HepG2 (cell line): Measurements from ENCODE around the gene ATXN2. TPM values are rescaled to one million over a fixed set of nuclear protein-coding genes. Genes with fewer than 3 reads are reported as not detected.
"Not testable (repeated sequence)": the region's sequence is repeated elsewhere in the genome, so short reads cannot be mapped to it uniquely, and the experiment has no call there.

ENCODE experiments used
- ATAC-seq: fragments of 200-7000 bp; cut with Tn5 transposase; 3 replicates; pipeline ENCODE4 v1.9.1; 2020; ENCODE audit warnings: mild to moderate bottlenecking, moderate library complexity
- BruUV-seq: library from RNA; stranded (reverse); fragments of 400-500 nt; replicated peaks from 2 replicates; lab custom pipeline; 2021; lab: Mats Ljungman, UMichigan
- CTCF ChIA-PET: fragments of 300-600 bp; formaldehyde crosslinking; extraction: SDS; loops from one replicate; lab custom pipeline; 2021; ENCODE audit warnings: low total read pairs, inconsistent platforms, low intra/inter-chr PET ratio; lab: Yijun Ruan, JAX
- POLR2A ChIA-PET: fragments of 350-600 bp; sonication (Branson Sonifier 250); formaldehyde crosslinking; loops from one replicate; lab custom pipeline; 2020; ENCODE audit warnings: antibody characterized with exemption, inconsistent platforms; lab: Yijun Ruan, JAX
- DNase-seq: peaks from one replicate; pipeline ENCODE4 v3.0.0-alpha.2; 2015; ENCODE audit warnings: low spot score
- FAIRE-seq: peaks from 3 replicates; lab custom pipeline; 2011; peaks lifted over from hg19 to GRCh38; lab: Jason Lieb, UNC
- H2AFZ ChIP-seq: one replicate; pipeline ENCODE4 v1.6.1; 2011; ENCODE audit warnings: low read length, inconsistent platforms
- H3K27ac ChIP-seq: fragments of 300-600 bp; 3 replicates; pipeline ENCODE4 v1.8.0; 2011; ENCODE audit warnings: mixed run types, mild to moderate bottlenecking, mixed read lengths, low read length, inconsistent platforms; ENCODE audit not compliant: insufficient read depth; ENCODE audit errors: extremely low read length
- H3K27me3 ChIP-seq, 2 experiments: fragments of 200-600 bp in 1 of 2; 2 replicates in 1 of 2; 3 replicates in 1 of 2; pipeline versions ENCODE4 v1.6.0 to v1.8.0; 2011; ENCODE audit warnings: low read length in 2 of 2, mild to moderate bottlenecking in 2 of 2, moderate library complexity in 2 of 2, inconsistent platforms in 1 of 2; ENCODE audit not compliant: insufficient read depth in 2 of 2, control insufficient read depth in 1 of 2
- H3K36me3 ChIP-seq, 2 experiments: fragments of 200-600 bp in 1 of 2; replicated peaks in 1 of 2; 2 replicates in 1 of 2; 3 replicates in 1 of 2; pipeline versions ENCODE4 v1.5.1 to v1.8.0; 2011; ENCODE audit warnings: low read length in 2 of 2, inconsistent platforms in 1 of 2; ENCODE audit not compliant: insufficient read depth in 2 of 2, control insufficient read depth in 1 of 2
- H3K4me1 ChIP-seq: 2 replicates; pipeline ENCODE4 v1.5.1; 2012; ENCODE audit warnings: low read length, inconsistent platforms; ENCODE audit not compliant: insufficient read depth
- H3K4me2 ChIP-seq: 2 replicates; pipeline ENCODE4 v1.6.0; 2011; ENCODE audit warnings: low read depth, low read length, inconsistent platforms
- H3K4me3 ChIP-seq, 3 experiments: fragments of 200-600 bp in 1 of 3; sonication (generic), shearing (Covaris generic) in 1 of 3; replicated peaks in 1 of 3; 2 replicates each; pipeline ENCODE4 v1.5.1; 2011 to 2016; ENCODE audit warnings: low read length in 3 of 3, inconsistent platforms in 2 of 3, low read depth in 2 of 3, mild to moderate bottlenecking in 2 of 3, control low read depth in 1 of 3, mixed read lengths in 1 of 3; ENCODE audit not compliant: insufficient read depth in 1 of 3
- H3K79me2 ChIP-seq: one replicate; pipeline ENCODE4 v1.6.1; 2011; ENCODE audit warnings: low read length, inconsistent platforms; ENCODE audit not compliant: insufficient read depth
- H3K9ac ChIP-seq: 2 replicates; pipeline ENCODE4 v1.6.0; 2011; ENCODE audit warnings: mild to moderate bottlenecking, low read depth, low read length, inconsistent platforms; ENCODE audit not compliant: insufficient read depth
- H3K9me3 ChIP-seq: 2 replicates; pipeline ENCODE4 v1.5.1; 2012; ENCODE audit warnings: mild to moderate bottlenecking, low read length
- H4K20me1 ChIP-seq: 2 replicates; pipeline ENCODE4 v1.6.0; 2011; ENCODE audit warnings: inconsistent platforms, mild to moderate bottlenecking, low read length, moderate library complexity; ENCODE audit not compliant: insufficient read depth
- MYC ChIP-seq: sonication (generic); formaldehyde crosslinking; IDR thresholded peaks from 2 replicates; pipeline ENCODE4 v1.9.0; 2021; ENCODE audit warnings: missing genetic modification reagents, borderline replicate concordance
- SMARCC2 ChIP-seq: fragments of 450-650 bp; IDR thresholded peaks from 2 replicates; pipeline ENCODE4 v1.6.1; 2017; ENCODE audit warnings: antibody characterized with exemption, mild to moderate bottlenecking
- ZNF121 ChIP-seq: sonication (generic); formaldehyde crosslinking; IDR thresholded peaks from 2 replicates; pipeline ENCODE4 v1.5.0; 2020; ENCODE audit warnings: mild to moderate bottlenecking, missing genetic modification reagents
- ZNF543 ChIP-seq: sonication (generic); formaldehyde crosslinking; IDR thresholded peaks from 2 replicates; pipeline ENCODE4 v1.4.0; 2020; ENCODE audit warnings: mild to moderate bottlenecking, missing genetic modification reagents
- WGBS: methylation state at CpG from one replicate; pipeline ENCODE4 v1.1.6; 2017; ENCODE audit warnings: low lambda C conversion rate; 5-methylcytosine and 5-hydroxymethylcytosine counted together
- in situ Hi-C: cut with HindIII; loops from 2 replicates; pipeline ENCODE4 v1.10.0; 2017; ENCODE audit warnings: low pct_unique_long_range_greater_than_20kb; ENCODE audit not compliant: extremely low pct_ligation_motif_present
- intact Hi-C: fragments of 100-400 bp; cut with micrococcal nuclease; formaldehyde crosslinking; loops from one replicate; pipeline ENCODE4 v1.10.0; 2022; ENCODE audit not compliant: unreplicated experiment
- polyA plus RNA-seq, 8 experiments: library from polyadenylated mRNA; depleted of rRNA in 3 of 8; stranded (reverse) in 7 of 8; unstranded in 1 of 8; fragments of >200 nt; fragmentation: Illumina TruSeq in 4 of 8; extraction: Trizol in 4 of 8; gene quantifications; 2 replicates each; pipeline versions ENCODE4 v1.2.1 to v1.2.3, GENCODE V29; 2011 to 2016; ENCODE audit warnings: low read depth in 4 of 8, missing spikeins in 1 of 8, mixed read lengths in 1 of 8; ENCODE audit not compliant: insufficient read depth in 1 of 8
- total RNA-seq, 5 experiments: library from RNA; depleted of rRNA; stranded (reverse); fragments of >200 nt; fragmentation: Illumina TruSeq; extraction: Trizol; gene quantifications; 2 replicates each; pipeline ENCODE4 v1.2.3, GENCODE V29; 2016; ENCODE audit warnings: low read depth in 1 of 5

The ATXN2 gene
- total and polyA plus RNA-seq, 2 of the 13 experiments (the other 11 are each of a cell fraction or from before 2014, with no cell fraction given), result 18.1 to 27.1 TPM

GRCh38 chr12:111569363-111570083, 29.6 kb downstream of the ATXN2 start:
- no peak overlapping the region for H2AFZ ChIP-seq
- no TSS peak for BruUV-seq
- 94% methylated on average over 6 of the region's 6 CpGs for WGBS
- TF ChIP-seq MYC (CRISPR knock-in tag), result no peak
- TF ChIP-seq SMARCC2, result no peak
- TF ChIP-seq ZNF543 (CRISPR knock-in tag), result no peak
- TF ChIP-seq, all 625 proteins: peak for 0
- Histone ChIP-seq H3K9ac (no peak overlapping the region), H3K27me3 (no peaks in the 10 kb centered on the region), H3K4me2 (no peak overlapping the region), H3K79me2 (peaks cover 70% of the 10 kb centered on the region), H3K4me3 (no peak overlapping the region), H3K9me3 (no peaks in the 10 kb centered on the region), H4K20me1 (peaks cover 12% of the 10 kb centered on the region), H3K4me1 (no peaks in the 10 kb centered on the region), H3K36me3 (peaks cover 2 to 11% of the 10 kb centered on the region in 2 experiments), H3K27ac (no peak overlapping the region)
- CTCF ChIA-PET, result no interaction called here
- FAIRE-seq (no peak), ATAC-seq (peak; percentile 38; the same call in 1 of the 3 replicates), DNase-seq (no peak)
- in situ Hi-C loops (no loop called here), intact Hi-C loops (no loop called here)
- POLR2A ChIA-PET, result no interaction called here

DNA sequence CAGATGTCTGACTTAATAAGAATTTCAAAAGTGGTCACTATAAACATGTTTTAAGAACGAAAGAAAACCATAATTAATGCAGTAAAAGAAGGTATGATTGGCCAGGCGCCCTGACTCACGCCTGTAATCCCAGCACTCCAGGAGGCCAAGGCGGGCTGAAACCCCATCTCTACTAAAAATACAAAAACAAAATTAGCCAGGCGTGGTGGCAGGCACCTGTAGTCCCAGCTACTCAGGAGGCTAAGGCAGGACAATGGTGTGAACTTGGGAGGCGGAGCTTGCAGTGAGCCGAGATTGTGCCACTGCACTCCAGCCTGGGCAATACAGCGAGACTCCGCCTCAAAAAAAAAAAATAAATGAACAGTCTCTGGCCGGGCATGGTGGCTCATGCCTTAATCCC, 38.3 kb downstream of the ATXN2 start:
- H4K20me1 ChIP-seq, result peaks cover 27% of the 10 kb centered on the region
- BruUV-seq, H3K4me2 ChIP-seq, POLR2A ChIA-PET, FAIRE-seq, H3K4me1 ChIP-seq, H3K27me3 ChIP-seq, H3K4me3 ChIP-seq, H2AFZ ChIP-seq, DNase-seq, in situ Hi-C loops, H3K9me3 ChIP-seq, CTCF ChIA-PET, ATAC-seq, intact Hi-C loops, H3K27ac ChIP-seq, H3K9ac ChIP-seq: not testable (repeated sequence)
- WGBS, result 96% methylated on average over 10 of the region's 10 CpGs
- 0 out of 2 replicates have a peak, but pooled peaks have one; percentile 35 for TF ChIP-seq ZNF121 (CRISPR knock-in tag)
- peaks cover 1 to 20% of the 10 kb centered on the region in 2 experiments; a peak in 3 of 5 replicates for H3K36me3 ChIP-seq
- H3K79me2 ChIP-seq, result peaks cover 79% of the 10 kb centered on the region
